GM12892 (cell line): Measurements from ENCODE around the gene OR6S1.

ENCODE experiments used
- POLR2A ChIP-seq: IDR thresholded peaks from 2 replicates; pipeline ENCODE4 v1.6.1; 2011; ENCODE audit warnings: low read depth, low read length, control low read depth
- POLR2AphosphoS5 ChIP-seq: IDR thresholded peaks from 2 replicates; pipeline ENCODE4 v1.6.1; 2011; ENCODE audit warnings: low read depth, low read length, control low read depth
- TAF1 ChIP-seq: IDR thresholded peaks from 2 replicates; pipeline ENCODE4 v1.6.1; 2011; ENCODE audit warnings: low read depth, mild to moderate bottlenecking, control low read depth, low read length, borderline replicate concordance

GRCh38 chr14:20680363-20680762 is 38.9 kb upstream of the OR6S1 start:
- no peak for TF ChIP-seq POLR2A
- TF ChIP-seq POLR2AphosphoS5 = no peak
- no peak for TF ChIP-seq TAF1
